ENCODE data around the gene CRYBB1. TPM values are rescaled to one million over a fixed set of nuclear protein-coding genes. Genes with fewer than 3 reads are reported as not detected.

The CRYBB1 gene
- total RNA-seq, 4 donors from 2014 or later, result not detected

- WGBS, result 78% methylated on average over 6 of the region's 7 CpGs
- TF ChIP-seq POLR2AphosphoS5 (IDR thresholded peaks at IDR 0.05) (no peak), POLR2A (IDR thresholded peaks at IDR 0.05) (no peak)
- no peak for DNase-seq (ENCODE audit: low spot score in 2 of 2)
- Histone ChIP-seq H3K27ac (peak overlapping the region; percentile 11), H3K4me1 (peaks cover 11% of the 10 kb centered on the region), H3K36me3 (no peaks in the 10 kb centered on the region), H3K27me3 (no peaks in the 10 kb centered on the region), H3K4me3 (no peak overlapping the region), H3K9me3 (no peaks in the 10 kb centered on the region)
These were observed 43.7 kb downstream of the CRYBB1 start for GRCh38 chr22:26574001-26574723.

- DNase-seq (ENCODE audit: low spot score in 2 of 2), result no peak
- Histone ChIP-seq H3K4me1 (peaks cover 16% of the 10 kb centered on the region), H3K27ac (no peak overlapping the region), H3K36me3 (no peaks in the 10 kb centered on the region), H3K9me3 (no peaks in the 10 kb centered on the region), H3K27me3 (no peaks in the 10 kb centered on the region), H3K4me3 (no peak overlapping the region)
- 67% methylated on average over 10 of the region's 10 CpGs for WGBS
- no peak for TF ChIP-seq POLR2A (IDR thresholded peaks at IDR 0.05)
- no peak for TF ChIP-seq CTCF (IDR thresholded peaks at IDR 0.05)
- no peak for TF ChIP-seq POLR2AphosphoS5 (IDR thresholded peaks at IDR 0.05)
These were observed 44.7 kb downstream of the CRYBB1 start for GRCh38 chr22:26573026-26573662.

DNA sequence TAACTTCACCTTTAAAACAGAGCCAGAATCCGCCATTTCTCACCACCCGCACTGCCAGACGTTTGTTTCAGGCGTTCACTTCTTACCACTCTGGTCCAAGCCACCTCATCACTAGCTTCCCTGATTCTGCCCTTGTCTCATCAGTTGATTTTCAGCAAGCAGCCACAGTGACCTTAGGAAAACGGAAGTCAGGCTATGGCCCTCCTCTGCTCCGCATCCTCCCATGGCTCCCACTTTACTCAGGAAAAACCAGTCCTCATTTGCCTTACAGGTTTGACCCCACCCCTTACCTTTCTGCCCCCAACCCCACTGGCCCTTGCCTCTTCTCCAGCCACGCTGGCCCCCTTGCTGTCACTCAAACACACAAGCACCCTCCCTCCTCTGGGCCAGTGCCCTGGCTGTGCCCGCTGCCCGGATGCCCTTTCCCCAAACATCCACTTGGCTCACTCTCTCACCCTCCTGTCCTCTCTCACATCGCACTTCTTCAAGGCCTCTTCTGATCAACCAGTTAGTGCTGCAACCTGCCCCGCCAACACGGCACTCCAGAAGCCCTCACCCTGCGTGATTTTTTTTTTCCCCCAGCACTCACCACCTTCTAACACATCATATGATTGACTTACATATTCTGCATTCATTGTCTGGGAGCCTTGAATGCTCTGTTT is 46.8 kb downstream of the CRYBB1 start:
- 87% methylated on average over 13 of the region's 13 CpGs for WGBS
- H3K27ac ChIP-seq, result no peak overlapping the region
- no peaks in the 10 kb centered on the region for H3K27me3 ChIP-seq
- H3K4me3 ChIP-seq, result no peak overlapping the region
- DNase-seq (ENCODE audit: low spot score in 2 of 2), result no peak
- no peaks in the 10 kb centered on the region for H3K9me3 ChIP-seq
- TF ChIP-seq POLR2A (IDR thresholded peaks at IDR 0.05) (no peak), EP300 (IDR thresholded peaks at IDR 0.05) (no peak), CTCF (IDR thresholded peaks at IDR 0.05) (no peak), POLR2AphosphoS5 (IDR thresholded peaks at IDR 0.05) (no peak)
- H3K36me3 ChIP-seq, result no peaks in the 10 kb centered on the region
- H3K4me1 ChIP-seq, result peaks cover 33% of the 10 kb centered on the region

DNA sequence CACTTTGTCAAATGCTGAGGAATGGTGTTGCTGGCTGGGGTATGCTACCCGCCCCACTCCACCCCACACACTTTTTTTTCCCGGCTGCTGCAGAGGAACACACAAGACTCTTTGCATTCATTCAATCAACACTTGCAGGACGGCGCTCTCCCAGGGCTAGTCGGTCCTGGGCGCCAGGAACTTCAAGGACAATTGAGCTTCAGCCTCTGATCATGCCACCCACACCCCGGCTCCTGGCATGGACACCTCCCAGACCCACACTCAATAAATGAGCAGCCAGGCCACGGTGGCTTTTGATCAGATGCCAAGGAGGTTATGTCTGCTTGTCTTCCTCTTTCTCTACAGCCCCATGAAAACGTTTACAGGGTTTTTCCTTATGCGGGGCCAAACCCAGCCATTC is 47.7 kb downstream of the CRYBB1 start:
- Histone ChIP-seq H3K9me3 (no peaks in the 10 kb centered on the region), H3K27ac (no peak overlapping the region), H3K36me3 (no peaks in the 10 kb centered on the region), H3K4me1 (peaks cover 33% of the 10 kb centered on the region), H3K4me3 (no peak overlapping the region), H3K27me3 (no peaks in the 10 kb centered on the region)
- no peak for DNase-seq (ENCODE audit: low spot score in 2 of 2)
- 42% methylated on average over 10 of the region's 10 CpGs for WGBS
- TF ChIP-seq POLR2AphosphoS5 (IDR thresholded peaks at IDR 0.05) (no peak), POLR2A (IDR thresholded peaks at IDR 0.05) (no peak), EP300 (IDR thresholded peaks at IDR 0.05) (no peak), CTCF (IDR thresholded peaks at IDR 0.05) (no peak)

- 47% methylated on average over 11 of the region's 11 CpGs for WGBS
- no peak overlapping the region for H3K4me3 ChIP-seq
- H3K9me3 ChIP-seq, result no peaks in the 10 kb centered on the region
- TF ChIP-seq CTCF (IDR thresholded peaks at IDR 0.05), result no peak
- TF ChIP-seq EP300 (IDR thresholded peaks at IDR 0.05), result no peak
- TF ChIP-seq POLR2AphosphoS5 (IDR thresholded peaks at IDR 0.05), result peak in 1 of 3 donors; percentile 74
- no peak for TF ChIP-seq POLR2A (IDR thresholded peaks at IDR 0.05)
- no peaks in the 10 kb centered on the region for H3K27me3 ChIP-seq
- H3K4me1 ChIP-seq, result peaks cover 42% of the 10 kb centered on the region
- no peaks in the 10 kb centered on the region for H3K36me3 ChIP-seq
- H3K27ac ChIP-seq, result peak overlapping the region; percentile 64
- no peak for DNase-seq (ENCODE audit: low spot score in 2 of 2)
These were observed 49.6 kb downstream of the CRYBB1 start for GRCh38 chr22:26568207-26568706.
